NCI-H1417 treated with DMSO at 0.1 percent for 48 hours (cell line): ENCODE results near the gene KIF13A.
"Not testable (repeated sequence)": the region's sequence is repeated elsewhere in the genome, so short reads cannot be mapped to it uniquely, and the experiment has no call there.

Experiments
- DNase-seq: peaks from one replicate; lab custom pipeline; 2025; lab: John Stamatoyannopoulos, UW

Gene KIF13A

DNA sequence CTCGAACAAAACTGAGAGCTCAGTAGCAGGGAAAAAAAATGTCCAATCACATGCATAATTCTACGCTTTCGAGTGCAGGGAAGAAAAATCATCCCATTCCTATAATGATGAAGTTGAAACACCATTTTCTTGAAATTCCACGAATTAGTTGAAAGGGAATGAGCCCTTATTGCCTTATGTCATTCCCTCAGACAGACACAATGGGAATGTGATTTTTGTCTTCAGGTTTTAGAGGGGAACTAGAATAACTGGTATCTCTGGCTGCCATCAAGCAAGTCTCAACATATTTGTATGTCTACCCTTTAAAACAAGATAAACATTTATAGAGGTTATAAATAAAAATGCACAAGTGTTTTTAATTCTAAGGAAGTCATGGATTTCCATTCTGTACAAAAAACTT is 87.9 kb downstream of the KIF13A start:
- DNase-seq = no peak

DNA sequence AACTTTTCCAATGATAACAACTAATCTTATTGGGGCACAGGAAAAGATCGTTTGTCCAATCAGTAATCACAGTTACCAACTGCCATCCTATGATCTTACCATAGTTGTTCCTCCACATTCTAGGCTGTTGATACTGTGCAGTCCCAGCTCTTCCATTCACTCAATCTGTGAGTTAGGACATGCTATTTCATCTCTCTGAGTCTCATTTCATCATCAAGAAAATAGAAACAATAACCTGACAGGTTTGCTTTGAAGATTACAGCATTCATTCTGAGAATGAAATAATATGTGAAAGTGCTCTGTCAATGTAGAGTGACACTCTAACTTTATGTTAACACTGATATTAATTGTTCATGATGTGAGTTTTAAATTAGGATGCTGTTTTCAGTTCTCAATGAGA is 89.8 kb downstream of the KIF13A start:
- DNase-seq = no peak

DNA sequence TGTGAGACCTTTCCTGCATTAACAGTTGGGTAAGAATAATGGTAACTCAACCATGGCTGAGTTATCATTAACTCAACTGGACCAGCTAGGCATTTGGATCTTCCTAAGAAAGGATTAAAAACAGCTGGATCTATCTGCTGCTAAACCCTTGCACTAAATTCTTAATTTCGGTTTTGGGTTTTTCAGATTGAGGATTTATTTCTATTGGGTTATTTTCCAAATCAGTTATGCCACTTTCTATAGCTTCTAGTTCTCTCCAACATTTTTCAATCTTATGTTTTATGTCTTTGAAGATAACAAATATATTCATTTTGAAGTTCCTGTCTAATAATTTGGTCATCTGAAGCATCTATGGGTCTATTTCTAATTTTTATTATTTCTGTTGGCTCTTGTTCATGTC is 92.5 kb downstream of the KIF13A start:
- DNase-seq = no peak

DNA sequence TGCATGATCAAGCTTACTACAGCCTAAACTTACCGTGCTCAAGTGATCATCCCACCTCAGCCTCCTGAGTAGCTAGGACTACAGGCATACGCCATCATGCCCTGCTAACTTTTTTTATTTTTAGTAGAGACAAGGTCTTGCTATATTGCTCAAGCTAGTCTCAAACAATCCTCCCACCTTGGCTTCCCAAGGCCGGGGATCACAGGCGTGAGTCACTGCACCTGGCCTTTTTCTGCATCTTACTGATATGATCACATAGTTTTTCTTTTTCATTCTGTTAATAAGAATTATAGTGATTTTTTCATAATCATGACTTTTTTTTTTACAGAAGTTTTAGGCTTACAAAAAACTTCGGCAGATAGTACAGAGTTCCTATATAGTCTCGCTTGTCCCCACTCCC is 93.2 kb downstream of the KIF13A start:
- DNase-seq = no peak

DNA sequence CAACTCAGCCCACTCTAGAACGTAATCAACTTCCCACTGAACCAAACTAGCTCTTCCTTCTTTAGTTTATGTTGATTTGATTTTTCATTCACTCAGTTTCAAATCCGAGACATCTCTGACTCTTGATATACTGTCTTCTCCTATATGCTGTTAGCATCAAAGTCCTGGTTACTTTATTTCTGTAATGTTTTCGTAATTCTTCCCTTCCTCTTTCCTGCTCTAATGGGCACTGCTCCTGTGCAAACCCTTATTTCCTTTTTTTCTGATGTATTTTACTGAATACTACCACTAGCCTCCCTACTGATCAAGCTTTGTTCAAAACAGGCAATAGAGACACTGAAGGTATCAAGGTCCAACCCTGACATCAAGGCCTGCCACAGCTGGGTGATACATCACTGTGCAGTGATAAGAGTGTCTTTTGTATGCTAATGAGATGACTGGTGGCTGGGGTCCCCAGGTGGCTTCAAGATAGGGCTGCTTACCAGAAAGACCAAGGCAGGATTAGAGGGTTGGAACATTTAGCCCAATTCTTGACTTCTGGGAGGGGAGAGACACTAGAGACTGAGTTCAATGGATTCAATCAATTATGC is 95.2 kb downstream of the KIF13A start:
- no peak for DNase-seq

DNA sequence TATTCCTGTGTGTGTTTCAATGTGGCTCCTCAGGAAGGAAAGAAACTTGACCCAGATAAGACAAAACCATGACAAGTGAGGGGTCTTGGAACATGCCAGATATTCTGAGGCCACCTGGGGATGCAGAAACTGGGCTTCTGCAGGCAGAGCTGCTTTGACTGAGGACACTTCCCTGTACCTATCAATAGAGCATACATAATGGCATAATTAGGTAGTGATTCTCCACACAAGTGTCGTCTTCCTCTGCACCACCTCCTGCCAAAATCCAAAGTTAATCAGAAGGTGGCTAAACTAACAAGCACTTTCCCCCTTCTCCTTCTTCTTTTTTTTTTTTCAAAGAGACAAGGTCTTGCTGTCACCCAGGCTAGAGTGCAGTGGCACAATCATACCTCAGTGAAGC is 97.1 kb downstream of the KIF13A start:
- DNase-seq = no peak

DNA sequence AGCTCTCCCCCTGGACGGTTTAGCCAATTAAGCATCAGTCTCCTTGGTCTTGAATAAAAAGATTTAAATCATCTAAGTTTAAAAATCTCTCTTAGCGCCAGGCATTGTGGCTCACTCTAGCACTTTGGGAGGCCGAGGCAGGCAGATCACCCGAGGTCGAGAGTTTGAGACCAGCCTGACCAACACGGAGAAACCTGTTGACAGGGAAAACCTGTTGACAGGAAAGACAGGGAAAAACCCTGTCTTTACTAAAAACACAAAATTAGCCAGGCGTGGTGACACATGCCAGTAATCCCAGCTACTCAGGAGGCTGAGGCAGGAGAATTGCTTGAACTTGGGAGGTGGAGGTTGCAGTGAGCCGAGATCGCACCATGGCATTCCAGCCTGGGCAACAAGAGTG is 97.7 kb downstream of the KIF13A start:
- DNase-seq = not testable (repeated sequence)

- no peak for DNase-seq
Observed at GRCh38 chr6:17886891-17887290, 100.5 kb downstream of the KIF13A start.

DNA sequence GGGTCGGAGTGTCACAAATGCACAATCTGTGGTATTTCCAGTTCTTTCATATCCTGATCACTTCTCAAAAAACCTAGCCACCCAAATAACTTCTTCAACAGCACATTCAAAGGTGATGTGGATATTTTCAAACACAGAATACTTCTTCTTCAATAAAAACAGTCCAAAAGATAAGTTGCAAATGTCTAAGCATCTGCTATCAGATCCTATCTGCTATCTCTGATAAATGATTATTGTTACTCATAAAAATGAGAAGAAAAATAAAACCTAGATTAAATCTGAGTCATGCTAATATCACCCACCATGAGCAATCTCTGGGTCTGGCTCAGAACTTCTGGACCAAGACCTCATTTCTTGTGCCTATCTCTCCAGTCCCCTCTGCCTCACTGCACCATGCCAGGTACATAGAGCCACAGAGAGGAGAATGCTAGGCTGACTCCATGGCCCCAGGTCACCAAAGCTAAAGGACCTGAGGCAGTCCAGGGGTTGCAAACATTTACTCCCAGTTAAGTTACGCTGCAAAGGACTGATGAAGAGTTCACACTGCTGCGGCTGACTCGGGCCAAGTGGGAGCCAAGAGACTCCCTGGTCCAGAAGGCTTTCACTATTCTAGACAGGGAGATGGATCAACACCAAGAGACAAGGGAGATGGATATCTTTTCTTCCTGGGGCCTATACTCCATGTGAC is 101.4 kb downstream of the KIF13A start:
- no peak for DNase-seq

- DNase-seq = no peak
Observed at GRCh38 chr6:17884498-17885478, 102.6 kb downstream of the KIF13A start.

DNA sequence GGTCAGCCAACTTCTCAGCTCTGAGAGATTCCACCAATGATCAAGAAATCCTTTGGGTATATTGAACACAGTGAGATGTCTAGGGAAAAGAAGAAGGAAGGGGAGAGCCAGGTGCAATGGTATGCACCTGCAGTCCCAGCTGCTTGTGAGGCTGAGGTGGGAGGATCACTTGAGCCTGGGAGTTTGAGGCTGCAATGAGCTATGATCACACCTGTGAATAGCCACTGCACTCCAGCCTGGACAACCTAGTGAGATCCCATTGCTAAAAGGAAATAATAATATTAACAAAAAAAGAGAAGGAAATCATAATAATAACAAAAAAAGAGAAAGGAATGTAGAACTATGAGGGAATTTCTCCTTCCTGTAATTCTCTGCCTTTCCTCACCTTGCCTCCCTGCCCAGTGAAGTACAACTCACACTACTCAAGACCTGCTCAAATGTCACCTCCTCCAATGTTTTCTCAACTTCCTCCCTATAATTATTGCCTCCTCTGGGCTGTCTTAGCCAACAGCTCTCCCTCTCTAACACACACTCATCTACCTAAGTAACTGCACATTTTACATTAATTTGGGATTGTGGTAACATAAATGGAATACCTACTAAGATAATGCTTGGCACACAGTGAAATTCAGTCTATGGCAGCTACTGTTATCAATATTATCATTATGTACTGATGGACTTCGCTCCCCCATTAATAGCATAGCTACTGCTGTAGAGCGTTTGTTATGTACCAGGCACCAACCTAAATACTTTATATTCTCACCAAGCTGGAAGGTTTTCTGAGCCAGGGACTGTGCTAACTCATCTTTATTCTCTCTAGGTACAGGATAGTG is 103.6 kb downstream of the KIF13A start:
- DNase-seq = no peak

GRCh38 chr6:17881085-17881858 is 106.2 kb downstream of the KIF13A start:
- DNase-seq = no peak

DNA sequence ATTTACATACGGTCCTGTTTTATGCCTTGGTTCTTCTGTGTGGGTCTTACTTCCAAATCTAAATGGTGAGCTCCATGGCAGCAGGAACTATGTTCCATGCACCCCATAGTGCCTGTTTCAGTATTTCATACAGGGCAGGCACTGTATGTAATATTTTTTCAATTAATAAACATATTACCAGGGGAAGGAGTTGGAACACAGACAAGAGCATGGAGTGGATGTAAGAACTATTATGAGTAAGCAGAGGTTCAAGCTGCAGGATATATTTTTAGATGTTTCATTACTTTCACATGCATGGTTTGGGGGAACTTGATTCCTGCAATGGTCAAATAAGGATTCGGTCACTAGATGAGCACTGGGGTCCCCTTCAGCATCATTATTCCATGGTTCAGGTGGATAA is 108.3 kb downstream of the KIF13A start:
- DNase-seq = no peak

- DNase-seq = no peak
Observed at GRCh38 chr6:17878734-17879133, 108.7 kb downstream of the KIF13A start.

GRCh38 chr6:17877895-17878440 is 109.5 kb downstream of the KIF13A start:
- DNase-seq = no peak

GRCh38 chr6:17877196-17877894 is 110.1 kb downstream of the KIF13A start:
- no peak for DNase-seq

DNA sequence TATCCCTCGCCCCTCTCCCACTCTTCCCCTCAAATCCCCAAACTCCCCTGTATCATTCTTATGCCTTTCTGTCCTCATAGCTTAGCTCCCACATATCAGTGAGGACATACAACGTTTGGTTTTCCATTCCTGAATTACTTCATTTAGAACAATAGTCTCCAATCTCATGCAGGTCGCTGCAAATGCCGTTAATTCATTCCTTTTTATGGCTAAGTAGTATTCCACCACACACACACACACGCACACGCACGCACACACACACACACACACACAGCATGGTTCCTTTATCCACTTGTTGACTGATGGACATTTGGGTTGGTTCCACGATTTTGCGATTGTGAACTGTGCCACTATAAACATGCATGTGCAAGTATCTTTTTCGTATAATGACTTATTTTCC is 112.7 kb downstream of the KIF13A start:
- DNase-seq = no peak

DNA sequence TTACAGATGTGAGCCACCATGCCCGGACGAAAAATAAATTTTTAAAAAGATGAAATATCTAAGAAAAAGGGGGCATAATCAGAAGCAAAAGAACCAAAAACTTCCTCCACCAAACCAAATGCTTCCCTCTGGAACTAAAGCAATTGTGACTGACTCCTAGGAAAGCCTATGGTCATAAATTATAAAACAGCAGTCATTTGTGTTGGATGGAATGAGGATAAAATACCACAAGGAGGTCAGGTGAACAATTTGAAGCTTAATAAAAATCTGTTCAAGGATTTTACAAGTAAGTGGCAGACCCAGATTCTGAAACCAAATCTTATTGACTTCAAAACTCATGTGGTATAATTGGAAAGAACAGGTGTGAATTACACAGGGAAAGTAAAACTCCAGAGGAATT is 114.5 kb downstream of the KIF13A start:
- no peak for DNase-seq

DNA sequence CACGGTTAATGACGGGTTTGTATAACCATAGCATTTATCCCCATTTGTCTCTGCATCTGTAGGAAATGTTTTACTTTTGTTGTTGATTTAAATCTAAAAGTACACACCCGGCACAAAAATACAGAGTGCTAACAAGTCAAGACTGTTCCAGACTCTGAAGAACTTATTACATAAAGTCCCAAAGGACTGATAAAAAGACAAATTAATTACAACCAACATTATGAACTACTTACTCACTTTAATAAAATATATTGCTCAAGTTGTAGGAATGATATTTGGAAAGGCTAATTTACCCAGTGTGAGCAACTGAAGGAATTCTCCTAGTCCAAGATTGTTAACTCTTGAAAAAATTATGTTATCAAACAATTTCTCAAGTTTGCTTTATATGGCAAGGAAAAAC is 115.6 kb downstream of the KIF13A start:
- DNase-seq = no peak

- no peak for DNase-seq
Observed at GRCh38 chr6:17871189-17871519, 116.3 kb downstream of the KIF13A start.
